GM12891 (cell line): Measurements from ENCODE around the gene AXIN2.
"Not testable (repeated sequence)": the region's sequence is repeated elsewhere in the genome, so short reads cannot be mapped to it uniquely, and the experiment has no call there.

ENCODE experiments used
- DNase-seq: peaks from one replicate; pipeline ENCODE4 v3.0.0; 2011; ENCODE audit warnings: low spot score; ENCODE audit not compliant: insufficient read length
- FAIRE-seq: peaks from 2 replicates; lab custom pipeline; 2011; peaks lifted over from hg19 to GRCh38; lab: Jason Lieb, UNC
- PAX5 ChIP-seq: IDR thresholded peaks from 2 replicates; pipeline ENCODE4 v1.6.1; 2011; ENCODE audit warnings: low read length, moderate library complexity, mild to moderate bottlenecking; ENCODE audit not compliant: insufficient read depth, severe bottlenecking
- POLR2A ChIP-seq: IDR thresholded peaks from 2 replicates; pipeline ENCODE4 v1.6.1; 2011; ENCODE audit warnings: low read depth, low read length, control low read depth
- POLR2AphosphoS5 ChIP-seq: IDR thresholded peaks from 2 replicates; pipeline ENCODE4 v1.6.1; 2011; ENCODE audit warnings: low read depth, low read length, control low read depth
- POU2F2 ChIP-seq: IDR thresholded peaks from 2 replicates; pipeline ENCODE4 v1.6.1; 2011; ENCODE audit warnings: low read depth, mild to moderate bottlenecking, control low read depth, low read length, moderate library complexity
- SPI1 ChIP-seq: IDR thresholded peaks from 2 replicates; pipeline ENCODE4 v1.6.1; 2011; ENCODE audit warnings: low read depth, low read length, control low read depth
- TAF1 ChIP-seq: IDR thresholded peaks from 2 replicates; pipeline ENCODE4 v1.6.1; 2011; ENCODE audit warnings: low read depth, low read length, control low read depth

AXIN2 gene

DNA sequence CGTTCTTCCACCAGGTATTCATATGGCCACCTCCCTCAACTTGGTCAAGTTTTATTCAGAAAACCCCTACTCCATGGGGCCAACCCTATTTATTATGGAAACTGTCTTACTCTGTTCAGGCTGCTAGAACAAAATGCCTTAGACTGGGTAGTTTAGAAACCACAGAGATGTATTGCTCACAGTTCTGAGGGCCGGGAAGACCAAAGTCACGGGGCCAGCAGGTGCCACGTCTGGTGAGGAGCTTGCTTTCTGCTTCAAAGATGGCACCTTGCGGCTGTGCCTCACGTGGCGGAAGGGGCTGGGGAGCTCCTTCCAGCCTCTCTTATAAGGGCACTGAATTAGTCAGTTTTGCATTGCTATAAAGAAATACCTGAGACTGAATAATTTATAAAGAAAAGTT is 74.3 kb downstream of the AXIN2 start:
- DNase-seq (no peak), FAIRE-seq (no peak)
- no peak for TF ChIP-seq PAX5

DNA sequence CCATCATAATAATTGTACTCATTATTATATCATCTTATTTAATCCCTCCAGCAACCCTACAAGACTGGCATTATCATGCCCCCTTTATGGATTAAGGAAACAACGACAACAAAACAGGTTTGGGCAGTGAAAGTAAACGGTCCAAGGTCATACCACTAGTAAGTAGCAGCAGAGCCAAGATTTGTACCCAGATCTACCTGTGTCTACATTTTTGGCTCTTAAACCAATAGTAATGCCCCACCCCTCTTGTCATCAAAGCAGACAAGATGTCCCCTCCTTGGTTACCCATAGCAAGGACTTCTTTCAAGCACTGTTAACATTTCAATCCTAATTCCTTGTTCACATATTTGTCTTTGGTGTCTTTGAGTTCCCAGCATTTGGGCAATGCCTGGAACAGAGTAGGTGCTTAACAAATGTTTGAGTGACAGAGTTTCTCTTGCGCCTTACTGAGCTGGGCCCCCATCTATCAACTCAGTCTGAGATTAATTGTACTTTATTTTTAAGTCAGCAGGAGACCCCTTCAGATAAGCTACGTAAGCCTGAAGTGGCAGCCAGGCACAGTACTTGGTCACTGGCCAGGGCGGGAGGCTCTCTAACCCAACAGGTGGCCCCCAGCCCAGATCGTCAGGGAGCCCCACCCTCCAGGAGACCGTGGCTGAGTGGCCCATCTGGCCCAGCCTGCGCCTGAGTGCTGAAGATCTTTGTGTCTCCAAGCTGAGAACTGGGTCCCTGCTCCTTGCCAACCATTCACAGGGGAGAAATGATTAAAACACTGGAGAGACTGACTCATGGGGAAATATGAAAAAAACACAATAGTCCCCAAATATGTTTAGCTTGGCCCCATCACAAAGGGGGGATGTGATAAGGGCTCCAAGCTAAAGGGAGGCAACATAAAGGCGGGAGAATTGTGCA is 75.8 kb downstream of the AXIN2 start:
- DNase-seq (no peak), FAIRE-seq (no peak)
- TF ChIP-seq POLR2A (no peak), SPI1 (no peak), PAX5 (no peak), POU2F2 (no peak), TAF1 (no peak), POLR2AphosphoS5 (no peak)

DNA sequence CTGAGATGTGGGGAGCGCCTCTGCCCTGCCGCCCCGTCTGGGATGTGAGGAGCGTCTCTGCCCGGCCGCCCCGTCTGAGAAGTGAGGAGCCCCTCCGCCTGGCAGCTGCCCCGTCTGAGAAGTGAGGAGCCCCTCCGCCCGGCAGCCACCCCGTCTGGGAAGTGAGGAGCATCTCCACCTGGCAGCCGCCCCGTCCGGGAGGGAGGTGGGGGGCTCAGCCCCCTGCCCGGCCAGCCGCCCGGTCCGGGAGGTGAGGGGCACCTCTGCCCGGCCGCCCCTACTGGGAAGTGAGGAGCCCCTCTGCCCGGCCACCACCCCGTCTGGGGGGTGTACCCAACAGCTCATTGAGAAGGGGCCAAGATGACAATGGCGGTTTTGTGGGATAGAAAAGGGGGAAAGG is 77.0 kb downstream of the AXIN2 start:
- not testable (repeated sequence) for FAIRE-seq

DNA sequence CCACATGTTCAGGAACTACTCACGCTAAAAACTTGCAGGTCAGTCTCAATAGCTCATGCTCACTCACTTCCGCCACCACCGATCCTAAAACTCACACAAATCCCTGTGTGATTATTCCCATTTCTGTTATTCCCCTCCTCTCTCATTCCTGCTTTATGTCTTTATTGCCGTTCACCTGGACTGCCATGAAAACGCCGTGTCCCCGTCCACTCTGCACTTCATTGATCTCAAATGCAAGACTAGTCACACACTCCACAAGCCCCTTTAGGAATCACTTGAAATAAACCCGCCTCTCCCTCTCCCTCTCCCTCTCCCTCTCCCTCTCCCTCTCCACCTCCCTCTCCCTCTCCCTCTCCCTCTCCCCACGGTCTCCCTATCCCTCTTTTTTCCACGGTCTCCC is 78.0 kb downstream of the AXIN2 start:
- no peak for FAIRE-seq
- DNase-seq = no peak
- TF ChIP-seq PAX5 (no peak), SPI1 (no peak)

More for the DNA sequence above, 77.0 kb downstream of the AXIN2 start:
- not testable (repeated sequence) for DNase-seq

DNA sequence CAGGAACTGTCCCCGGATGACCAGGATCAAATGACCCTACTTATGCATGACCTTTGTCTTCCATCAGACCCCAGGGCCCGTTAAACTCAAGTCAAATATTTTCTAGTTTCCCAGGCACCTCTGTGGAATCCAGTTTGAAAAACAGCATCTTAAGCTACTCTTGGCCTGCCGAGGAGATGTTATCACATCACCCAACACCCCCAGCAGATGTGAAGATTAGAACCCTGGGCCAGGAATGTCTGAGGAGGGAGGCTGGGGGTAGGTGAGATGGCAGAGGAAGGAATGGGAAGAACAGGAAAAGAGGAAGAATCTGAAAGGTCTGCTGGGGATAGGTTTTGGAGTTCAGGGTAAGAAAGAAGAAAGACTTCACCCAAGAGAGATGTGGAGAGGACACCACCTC is 79.2 kb downstream of the AXIN2 start:
- DNase-seq (no peak), FAIRE-seq (no peak)
- TF ChIP-seq POLR2AphosphoS5 = no peak
- TF ChIP-seq POLR2A = no peak
- no peak for TF ChIP-seq POU2F2
- no peak for TF ChIP-seq SPI1
- TF ChIP-seq PAX5 = no peak
- no peak for TF ChIP-seq TAF1

DNA sequence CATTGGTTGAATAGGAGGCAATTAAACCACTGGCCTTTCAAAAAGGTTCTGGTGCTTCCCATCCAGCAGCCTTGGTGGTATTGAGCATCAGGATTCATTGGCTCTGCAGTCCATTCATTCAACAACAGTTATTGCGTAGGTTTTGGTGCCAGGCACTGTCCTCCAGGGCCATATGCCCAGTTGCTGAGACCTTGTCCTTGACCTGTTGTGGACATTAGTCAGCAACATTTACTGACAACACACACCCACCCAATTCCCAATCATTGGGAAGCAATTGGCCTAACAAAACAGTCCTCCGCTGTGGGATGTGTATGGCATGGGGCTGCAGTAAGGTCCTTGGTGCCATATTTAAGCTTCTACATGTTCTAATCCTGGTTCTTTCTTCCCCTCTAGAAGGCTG is 82.2 kb downstream of the AXIN2 start:
- TF ChIP-seq SPI1 (no peak), POU2F2 (no peak), PAX5 (no peak), TAF1 (no peak), POLR2AphosphoS5 (no peak), POLR2A (no peak)
- DNase-seq (no peak), FAIRE-seq (no peak)
